GM12801 (cell line): Measurements from ENCODE around the gene TTPAL.

Experiments used
- CTCF ChIP-seq: IDR thresholded peaks from one replicate; pipeline ENCODE4 v1.5.1; 2011; ENCODE audit warnings: control low read depth; ENCODE audit not compliant: insufficient read length; ENCODE audit errors: extremely low read depth

Gene TTPAL

DNA sequence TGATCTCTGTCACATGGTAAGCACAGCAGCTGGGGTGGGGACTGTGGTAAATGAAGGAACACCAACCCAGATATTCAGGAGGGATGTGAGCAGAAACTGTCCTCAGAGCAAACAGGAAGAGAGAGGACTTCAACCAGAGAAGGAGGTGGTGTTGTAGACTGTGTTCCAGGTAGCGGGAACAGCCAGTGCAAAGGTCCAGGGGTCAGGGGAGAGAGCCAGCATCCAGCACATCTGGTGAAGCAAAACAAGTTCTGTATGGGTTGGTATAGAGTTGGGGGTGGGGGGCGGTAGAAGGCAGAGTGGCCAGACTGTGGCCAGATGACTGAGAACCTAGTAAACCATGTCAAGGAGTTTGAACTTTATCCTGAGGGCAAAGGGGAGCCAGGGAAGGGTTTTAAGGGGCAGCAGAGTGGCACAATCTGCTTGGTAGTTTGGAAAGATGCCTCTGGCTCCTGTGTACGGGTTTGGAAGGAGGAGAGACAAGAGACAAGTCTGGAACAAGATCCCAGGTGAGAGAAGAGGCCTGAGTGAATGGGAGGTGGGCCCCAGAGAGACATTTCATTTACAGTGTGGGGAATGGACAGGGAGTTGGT is 27.8 kb upstream of the TTPAL start:
- TF ChIP-seq CTCF: no peak

DNA sequence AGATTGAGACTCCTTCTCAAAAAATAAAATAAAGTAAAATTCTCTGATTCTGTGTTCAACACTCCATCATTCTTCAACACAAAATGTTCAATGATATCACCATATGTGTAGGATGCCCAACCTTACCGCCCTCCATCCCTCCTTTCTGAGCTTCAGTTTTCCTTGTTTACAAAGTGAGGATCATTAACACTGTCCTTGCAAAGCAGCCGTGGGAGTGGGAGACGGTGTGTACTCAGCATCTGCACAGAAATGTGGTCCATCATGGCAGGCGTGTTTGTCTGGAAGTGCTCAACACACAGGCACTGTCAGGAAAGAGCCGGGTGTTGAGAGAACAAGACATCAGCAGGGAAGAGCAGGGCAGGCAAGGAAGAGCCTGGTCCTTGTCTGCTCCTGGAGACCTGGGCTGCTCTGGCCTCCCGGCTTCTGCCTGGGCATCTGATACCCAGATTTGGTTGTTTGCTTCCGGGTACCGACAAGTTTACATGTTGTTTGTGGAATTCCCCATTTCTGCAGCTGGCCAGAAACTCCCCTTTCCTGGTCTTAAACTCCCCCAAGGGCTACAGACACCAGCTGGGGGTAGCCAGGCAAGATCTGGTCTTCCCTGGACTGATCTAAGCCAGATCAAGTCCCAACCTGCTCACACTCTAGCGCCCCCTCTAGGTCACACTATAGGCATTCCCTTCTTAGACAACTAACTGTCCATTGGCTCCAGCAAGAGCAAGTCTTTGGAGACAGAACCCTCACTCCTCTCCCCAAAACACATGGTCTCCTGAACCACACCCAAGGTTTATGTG is 26.7 kb upstream of the TTPAL start:
- no peak for TF ChIP-seq CTCF

DNA sequence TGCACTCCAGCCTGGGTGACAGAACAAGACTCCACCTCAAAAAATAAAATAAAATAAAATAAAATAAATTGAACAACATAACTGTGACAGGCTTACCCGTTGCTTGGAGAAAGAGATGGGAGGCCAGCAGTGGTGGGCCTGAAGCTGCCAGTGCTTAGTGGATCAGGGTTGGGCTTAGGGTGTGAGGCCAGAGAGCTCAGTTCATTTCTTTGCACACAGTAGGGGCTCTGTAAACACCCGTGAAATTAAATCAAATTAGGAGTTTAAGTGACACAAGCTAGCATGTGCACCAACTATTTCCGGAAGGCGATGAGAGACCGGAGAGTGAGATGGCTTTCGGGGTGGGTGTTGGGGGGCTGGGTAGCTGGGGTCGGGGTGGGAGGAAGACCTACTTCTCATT is 25.8 kb upstream of the TTPAL start:
- TF ChIP-seq CTCF: no peak

GRCh38 chr20:44450281-44450889 is 25.3 kb upstream of the TTPAL start:
- TF ChIP-seq CTCF: no peak

GRCh38 chr20:44450903-44451450 is 24.7 kb upstream of the TTPAL start:
- no peak for TF ChIP-seq CTCF

DNA sequence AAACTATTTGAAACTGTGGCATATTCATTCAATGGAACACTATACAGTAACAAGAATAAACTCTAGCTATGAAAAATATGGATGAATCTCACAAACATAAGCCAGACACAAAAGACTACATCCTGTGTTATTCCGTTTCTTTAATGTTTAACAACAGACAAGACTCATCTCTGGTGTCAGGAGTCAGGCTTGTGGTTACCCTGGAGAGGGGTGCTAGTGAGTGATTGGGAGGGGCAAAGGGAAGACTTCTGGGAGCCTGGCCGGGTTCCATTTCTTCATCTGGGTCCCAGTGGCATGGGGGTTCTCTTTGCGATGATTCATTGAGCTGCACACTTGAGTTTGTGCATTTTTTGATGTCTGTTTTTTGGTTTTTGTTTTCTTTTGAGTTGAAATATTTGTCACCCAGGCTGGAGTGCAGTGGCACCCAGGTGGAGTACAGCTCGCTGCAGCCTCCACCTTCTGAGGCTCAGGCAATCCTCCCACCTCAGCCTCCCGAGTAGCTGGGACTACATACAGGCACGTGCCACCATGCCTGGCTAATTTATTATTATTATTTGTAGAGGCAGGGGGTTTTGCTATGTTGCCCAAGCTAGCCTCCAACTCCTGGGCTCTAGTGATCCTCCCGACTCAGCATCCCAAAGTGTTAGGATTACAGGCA is 21.2 kb upstream of the TTPAL start:
- no peak for TF ChIP-seq CTCF

DNA sequence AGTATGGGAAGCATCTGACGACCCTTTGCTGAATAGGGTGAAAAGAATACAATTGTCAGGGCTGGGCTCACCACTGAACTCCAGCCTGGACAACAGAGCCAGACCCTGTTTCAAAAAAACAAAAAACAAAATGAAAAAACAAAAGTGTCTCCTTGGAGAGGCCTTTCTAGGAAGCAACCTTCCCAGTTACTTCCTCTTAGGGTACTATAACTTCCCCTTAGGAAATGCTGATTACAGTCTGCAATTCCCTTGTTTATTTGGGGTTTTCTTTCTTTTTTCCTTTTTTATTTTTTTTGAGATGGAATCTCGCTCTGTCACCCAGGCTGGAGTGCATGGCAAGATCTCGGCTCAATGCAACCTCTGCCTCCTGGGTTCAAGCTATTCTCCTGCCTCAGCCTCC is 20.5 kb upstream of the TTPAL start:
- TF ChIP-seq CTCF: no peak
